GM19035 (cell line): ENCODE data around the gene TH.

Experiments used
- ATAC-seq: cut with Tn5 transposase; IDR thresholded peaks from one replicate; pipeline ENCODE4 v1.9.1; 2021; ENCODE audit not compliant: unreplicated experiment

Gene TH

GRCh38 chr11:2163428-2163978 lies 8.1 kb downstream of the TH start:
- no peak for ATAC-seq

DNA sequence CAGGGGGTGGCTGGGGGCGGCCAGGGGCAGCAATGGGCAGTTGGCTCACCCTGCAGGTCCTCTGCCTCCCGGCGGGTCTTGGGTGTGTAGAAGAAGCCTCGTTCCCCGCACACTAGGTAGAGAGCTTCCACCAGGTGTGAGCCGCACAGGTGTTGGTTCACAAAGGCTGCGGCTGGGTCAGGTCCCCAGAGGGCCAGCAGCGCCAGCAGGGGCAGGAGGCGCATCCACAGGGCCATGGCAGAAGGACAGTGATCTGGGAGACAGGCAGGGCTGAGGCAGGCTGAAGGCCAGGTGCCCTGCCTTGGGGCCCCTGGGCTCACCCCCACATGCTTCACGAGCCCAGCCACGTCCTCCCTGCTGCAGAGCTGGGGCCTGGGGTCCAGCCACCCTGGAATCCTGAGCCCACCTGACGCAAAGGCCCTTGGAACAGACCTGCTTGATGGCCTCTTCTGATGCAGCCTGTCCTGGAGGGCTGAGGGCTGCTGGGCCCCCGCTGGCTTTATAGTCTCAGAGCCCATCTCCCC lies 10.8 kb downstream of the TH start, which contains the start of gene INS:
Gene INS, minus strand, starts transcription at position 474 of the 524 bp plus-strand sequence. Its CDS starts 238 bp downstream, at position 236.
- no peak for ATAC-seq

GRCh38 chr11:2159536-2160413 lies 11.8 kb downstream of the TH start:
- no peak for ATAC-seq

DNA sequence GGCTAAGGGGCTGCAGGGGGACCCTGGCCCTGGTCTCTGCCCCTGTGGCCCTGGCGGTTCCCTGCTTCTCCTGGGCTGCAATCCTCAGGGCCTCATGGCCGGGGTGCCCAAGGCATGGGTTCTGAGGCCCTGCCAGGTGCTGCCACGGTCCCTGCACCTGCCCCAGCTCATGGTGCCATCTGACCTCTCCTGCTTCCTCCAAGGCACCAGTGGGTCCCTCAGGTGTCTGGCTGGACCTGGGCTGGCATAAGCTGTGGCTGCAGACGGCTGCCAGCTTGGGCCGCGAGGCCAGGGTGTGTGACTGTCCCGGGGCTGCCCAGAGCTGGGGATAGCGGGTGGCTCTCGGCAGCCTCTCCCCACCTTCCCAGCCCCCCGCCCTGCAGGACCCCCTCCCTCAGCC lies 12.6 kb downstream of the TH start:
- no peak for ATAC-seq

- no peak for ATAC-seq
Observed at GRCh38 chr11:2158296-2158737, 13.3 kb downstream of the TH start.

DNA sequence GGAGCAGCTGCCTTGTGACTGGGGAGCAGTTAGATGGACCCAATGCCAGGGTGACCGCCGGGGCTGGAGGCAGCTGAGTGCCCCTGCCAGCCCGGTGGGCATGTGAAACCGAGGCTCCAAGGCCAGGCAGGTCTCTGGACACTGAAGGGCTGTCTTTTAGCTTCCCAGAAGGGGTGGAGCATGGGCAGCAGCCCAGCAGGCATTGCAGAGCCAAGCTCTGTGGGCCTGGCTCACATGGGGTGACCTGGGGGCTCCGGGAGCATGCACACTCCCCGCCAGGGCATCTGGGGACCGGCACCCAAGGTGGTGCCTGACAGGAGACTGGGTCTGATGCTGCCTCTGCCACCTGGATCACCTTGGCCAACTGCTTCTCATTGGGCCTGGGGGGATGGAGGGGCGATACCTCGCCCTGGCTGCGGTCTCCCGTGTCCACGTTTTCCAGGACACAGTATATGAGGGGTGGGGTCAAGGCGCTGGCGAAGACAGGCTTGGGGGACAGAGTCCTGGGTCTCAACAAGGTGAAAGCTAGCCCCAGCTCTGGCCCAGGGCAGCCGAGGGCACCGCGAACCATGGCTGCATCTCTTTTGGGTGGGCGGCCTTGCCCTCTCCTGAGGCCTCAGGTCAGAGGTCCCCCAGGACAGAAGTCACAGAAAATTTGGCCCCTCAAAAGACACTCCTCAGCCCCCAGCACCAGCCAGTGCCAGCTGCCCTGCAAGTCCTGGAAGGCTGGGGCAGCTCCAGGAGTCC lies 14.1 kb downstream of the TH start:
- no peak for ATAC-seq

DNA sequence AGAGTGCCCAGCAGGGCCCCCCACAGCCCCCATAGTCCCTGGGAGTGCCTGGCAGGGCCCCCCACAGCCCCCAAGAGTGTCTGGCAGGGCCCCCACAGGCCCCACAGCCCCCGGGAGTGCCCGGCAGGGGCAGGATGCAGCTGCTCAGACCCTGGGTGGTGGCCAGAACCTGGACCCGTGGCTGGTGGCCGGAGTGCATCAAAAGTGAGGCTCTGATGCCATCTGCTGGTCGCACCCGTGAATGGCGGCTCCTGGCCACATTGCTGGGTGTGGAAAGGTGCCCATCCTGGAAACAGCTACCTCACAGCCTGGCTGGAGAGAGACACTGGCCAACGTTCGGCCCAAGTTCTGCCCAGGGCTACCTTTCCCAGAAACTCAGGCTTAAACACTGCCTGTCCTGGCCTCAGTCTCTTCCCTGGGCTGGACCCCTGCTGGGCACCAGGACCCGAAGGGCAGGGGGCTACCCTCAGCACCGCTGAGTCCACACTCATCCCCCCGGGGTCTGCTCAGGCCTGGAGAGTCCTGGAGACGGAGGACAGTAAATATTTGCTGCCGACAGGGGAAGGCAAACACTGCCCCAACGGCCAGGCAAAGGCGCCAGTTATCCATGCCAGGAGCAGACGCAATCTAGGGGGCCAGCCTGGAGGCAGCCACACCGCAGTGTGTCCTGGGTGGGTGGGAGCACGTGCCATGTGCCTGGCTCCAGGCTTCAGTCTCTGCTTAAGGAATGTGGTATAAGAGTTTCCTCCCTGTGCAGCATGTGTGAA lies 15.0 kb downstream of the TH start:
- ATAC-seq: no peak

DNA sequence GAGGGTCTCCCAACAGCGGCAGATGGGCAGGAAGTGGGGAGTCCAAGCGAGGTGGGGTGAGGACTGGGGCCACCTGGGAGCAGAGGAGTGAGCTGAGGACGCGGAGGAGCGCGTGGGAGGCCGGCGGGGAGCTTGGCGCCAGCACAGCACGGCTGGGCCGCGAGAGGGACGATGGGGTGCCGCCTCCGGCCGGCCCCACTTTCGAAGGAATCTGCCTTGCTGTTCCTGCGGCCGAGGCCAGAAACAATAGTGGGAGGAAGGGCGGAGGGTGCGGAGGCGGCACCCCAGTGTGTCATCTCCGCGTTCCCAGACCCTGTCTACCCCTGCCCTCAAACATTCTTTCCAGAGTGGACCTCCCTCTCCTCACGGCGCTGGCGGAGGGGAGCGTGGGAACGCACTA lies 16.1 kb downstream of the TH start:
- no peak for ATAC-seq

- no peak for ATAC-seq
Observed at GRCh38 chr11:2154889-2155288, 16.7 kb downstream of the TH start.

GRCh38 chr11:2154195-2154585 lies 17.4 kb downstream of the TH start:
- no peak for ATAC-seq

- no peak for ATAC-seq
Observed at GRCh38 chr11:2153581-2154194, 17.9 kb downstream of the TH start.

GRCh38 chr11:2151500-2152257 lies 19.9 kb downstream of the TH start:
- ATAC-seq: no peak

DNA sequence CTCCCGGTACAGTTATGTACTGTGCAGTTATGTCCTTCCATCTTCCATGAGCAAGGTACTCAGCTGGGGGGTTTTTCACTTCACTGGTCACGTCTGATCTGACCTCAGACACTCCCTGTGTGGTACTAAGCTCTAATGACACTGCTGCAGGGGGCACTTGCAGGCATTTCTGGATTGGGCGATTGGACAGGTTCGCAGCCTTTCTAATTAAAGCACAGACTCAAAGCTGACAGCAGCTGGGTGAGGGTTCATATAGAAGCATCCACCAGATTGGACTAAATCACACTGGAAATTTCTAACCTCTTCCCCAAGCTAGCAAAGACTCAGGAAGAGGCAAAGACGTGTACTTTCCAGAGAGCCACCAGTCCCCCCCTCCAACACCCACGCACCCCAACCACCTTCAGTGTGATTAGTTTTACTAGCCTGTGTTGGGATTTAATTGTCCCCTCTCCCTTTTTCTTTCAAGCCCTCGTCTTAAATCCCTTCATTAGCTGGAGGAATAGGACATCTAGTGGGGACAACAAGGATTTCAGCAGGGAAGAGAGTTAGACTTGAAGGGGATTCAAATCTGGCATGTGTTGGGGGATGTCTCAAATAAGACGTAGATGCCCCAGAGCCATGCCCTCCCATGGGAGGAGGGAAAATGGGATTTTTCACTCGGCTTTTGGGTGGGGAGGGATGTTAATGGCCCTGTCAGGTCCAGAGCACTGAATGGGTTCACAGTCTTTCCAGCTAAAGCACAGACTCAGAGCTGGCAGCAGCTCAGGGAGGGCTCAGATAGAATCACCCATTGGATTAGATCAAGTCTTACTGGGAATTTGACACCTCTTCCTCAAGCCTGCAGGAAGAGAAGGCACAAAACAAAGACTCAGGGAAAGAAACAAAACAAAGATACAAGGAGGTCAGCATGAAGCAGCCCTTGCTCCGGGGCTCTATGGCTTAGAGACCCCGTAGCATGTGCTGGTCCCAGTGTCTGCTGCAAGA lies 21.5 kb downstream of the TH start:
- ATAC-seq: no peak

DNA sequence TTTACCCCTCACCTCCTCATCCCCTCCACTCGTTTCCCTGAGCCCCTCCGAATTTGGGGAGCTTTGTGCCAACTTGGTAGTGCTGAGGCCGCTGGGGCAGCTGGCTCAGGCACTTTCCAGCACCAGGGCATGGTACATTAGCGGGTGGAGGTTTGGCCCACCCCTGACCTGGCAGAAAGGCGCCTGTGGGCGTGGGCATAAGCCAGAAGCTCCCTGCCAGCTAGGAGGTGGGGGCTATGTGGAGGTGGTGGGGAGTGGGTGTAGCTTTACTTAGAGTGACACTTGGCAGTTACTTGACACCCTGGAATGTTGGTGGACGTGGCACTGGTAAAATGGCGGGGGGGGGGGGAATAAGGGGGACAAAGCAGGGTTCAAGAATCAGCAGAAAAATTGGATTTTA lies 22.2 kb downstream of the TH start:
- ATAC-seq: no peak

GRCh38 chr11:2148595-2148994 lies 23.0 kb downstream of the TH start:
- ATAC-seq: no peak

GRCh38 chr11:2147391-2147790 lies 24.2 kb downstream of the TH start:
- no peak for ATAC-seq

DNA sequence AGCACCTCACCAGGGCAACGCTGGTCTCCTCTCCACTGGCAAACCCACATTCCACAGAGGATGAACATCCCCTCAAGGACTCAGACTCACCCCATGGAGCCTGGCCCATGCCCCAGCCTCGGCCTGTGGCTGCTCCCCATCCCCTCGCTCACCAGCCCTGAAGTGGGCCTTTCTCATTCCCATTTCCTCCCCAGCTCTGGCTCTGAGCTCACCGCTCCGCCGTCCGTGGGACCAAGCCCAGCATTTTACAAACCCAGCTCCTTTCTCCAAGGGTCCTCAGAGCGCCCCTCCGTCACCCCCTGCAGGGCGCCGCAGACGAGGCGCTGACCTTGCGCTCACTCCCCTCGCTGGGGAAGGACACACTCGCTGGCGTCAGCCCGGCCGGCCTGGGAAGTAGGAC lies 25.6 kb downstream of the TH start:
- no peak for ATAC-seq

- ATAC-seq: no peak
Observed at GRCh38 chr11:2144544-2145248, 26.9 kb downstream of the TH start.
